T-helper 1 cell treated with Interleukin-12 subunit alpha and Interleukin-12 subunit beta and Interleukin-4 antibody, amounts not matched to agents 30 μg/mL and 1 μg/mL, for 36 hours (primary cell): ENCODE measurements around the gene OLA1.

Experiments
- H3K27ac Mint-ChIP-seq: one replicate; pipeline ENCODE4 v1.8.0; 2021; ENCODE audit warnings: mild to moderate bottlenecking, mixed read lengths
- H3K27me3 Mint-ChIP-seq: one replicate; pipeline ENCODE4 v1.8.0; 2021; ENCODE audit warnings: low read depth, mixed read lengths
- H3K36me3 Mint-ChIP-seq: one replicate; pipeline ENCODE4 v1.8.0; 2021; ENCODE audit warnings: low read depth, mixed read lengths
- H3K4me1 Mint-ChIP-seq: one replicate; pipeline ENCODE4 v1.8.0; 2021; ENCODE audit warnings: low read depth, mixed read lengths
- H3K4me3 Mint-ChIP-seq: one replicate; pipeline ENCODE4 v1.8.0; 2021; ENCODE audit warnings: mild to moderate bottlenecking, moderate library complexity, mixed read lengths
- H3K9me3 Mint-ChIP-seq: one replicate; pipeline ENCODE4 v1.8.0; 2021; ENCODE audit warnings: mixed read lengths

Gene OLA1

GRCh38 chr2:174210862-174211261, 37.5 kb downstream of the OLA1 start:
- Mint-ChIP-seq H3K36me3 (no peaks in the 10 kb centered on the region), H3K27me3 (no peaks in the 10 kb centered on the region), H3K4me3 (no peak overlapping the region), H3K27ac (no peak overlapping the region), H3K4me1 (no peaks in the 10 kb centered on the region), H3K9me3 (no peaks in the 10 kb centered on the region)

- no peaks in the 10 kb centered on the region for H3K27me3 Mint-ChIP-seq
- no peaks in the 10 kb centered on the region for H3K4me1 Mint-ChIP-seq
- H3K36me3 Mint-ChIP-seq, result no peaks in the 10 kb centered on the region
Observed at GRCh38 chr2:174209325-174209724, 39.0 kb downstream of the OLA1 start.

GRCh38 chr2:174208026-174208425, 40.3 kb downstream of the OLA1 start:
- Mint-ChIP-seq H3K9me3 (no peaks in the 10 kb centered on the region), H3K4me1 (no peaks in the 10 kb centered on the region), H3K27ac (no peak overlapping the region), H3K27me3 (no peaks in the 10 kb centered on the region), H3K4me3 (no peak overlapping the region), H3K36me3 (no peaks in the 10 kb centered on the region)

More at GRCh38 chr2:174209325-174209724, 39.0 kb downstream of the OLA1 start:
- no peak overlapping the region for H3K27ac Mint-ChIP-seq
- H3K9me3 Mint-ChIP-seq, result no peaks in the 10 kb centered on the region
- no peak overlapping the region for H3K4me3 Mint-ChIP-seq

- H3K4me1 Mint-ChIP-seq, result peaks cover 2% of the 10 kb centered on the region
- H3K4me3 Mint-ChIP-seq, result no peak overlapping the region
- H3K9me3 Mint-ChIP-seq, result no peaks in the 10 kb centered on the region
- H3K36me3 Mint-ChIP-seq, result no peaks in the 10 kb centered on the region
- no peaks in the 10 kb centered on the region for H3K27me3 Mint-ChIP-seq
- H3K27ac Mint-ChIP-seq, result no peak overlapping the region
Observed at GRCh38 chr2:174205562-174205961, 42.8 kb downstream of the OLA1 start.

- Mint-ChIP-seq H3K27me3 (no peaks in the 10 kb centered on the region), H3K4me3 (no peak overlapping the region), H3K27ac (no peak overlapping the region), H3K4me1 (peaks cover 2% of the 10 kb centered on the region), H3K9me3 (no peaks in the 10 kb centered on the region), H3K36me3 (no peaks in the 10 kb centered on the region)
Observed at GRCh38 chr2:174202188-174202587, 46.1 kb downstream of the OLA1 start.

- Mint-ChIP-seq H3K36me3 (no peaks in the 10 kb centered on the region), H3K4me3 (no peak overlapping the region), H3K27ac (no peak overlapping the region), H3K27me3 (no peaks in the 10 kb centered on the region), H3K9me3 (no peaks in the 10 kb centered on the region), H3K4me1 (peaks cover 2% of the 10 kb centered on the region)
Observed at GRCh38 chr2:174198846-174199564, 49.3 kb downstream of the OLA1 start.

GRCh38 chr2:174195253-174195652, 53.1 kb downstream of the OLA1 start:
- Mint-ChIP-seq H3K4me3 (no peak overlapping the region), H3K27me3 (no peaks in the 10 kb centered on the region), H3K36me3 (no peaks in the 10 kb centered on the region), H3K4me1 (no peaks in the 10 kb centered on the region), H3K27ac (no peak overlapping the region), H3K9me3 (no peaks in the 10 kb centered on the region)

- H3K4me3 Mint-ChIP-seq, result no peak overlapping the region
- no peaks in the 10 kb centered on the region for H3K36me3 Mint-ChIP-seq
- H3K9me3 Mint-ChIP-seq, result no peaks in the 10 kb centered on the region
- no peaks in the 10 kb centered on the region for H3K4me1 Mint-ChIP-seq
- H3K27me3 Mint-ChIP-seq, result no peaks in the 10 kb centered on the region
- no peak overlapping the region for H3K27ac Mint-ChIP-seq
Observed at GRCh38 chr2:174193737-174194136, 54.6 kb downstream of the OLA1 start.

- Mint-ChIP-seq H3K9me3 (no peaks in the 10 kb centered on the region), H3K27ac (no peak overlapping the region), H3K36me3 (no peaks in the 10 kb centered on the region), H3K4me3 (no peak overlapping the region), H3K4me1 (no peaks in the 10 kb centered on the region), H3K27me3 (no peaks in the 10 kb centered on the region)
Observed at GRCh38 chr2:174192664-174193063, 55.7 kb downstream of the OLA1 start.

GRCh38 chr2:174191342-174192074, 56.8 kb downstream of the OLA1 start:
- Mint-ChIP-seq H3K4me1 (no peaks in the 10 kb centered on the region), H3K36me3 (no peaks in the 10 kb centered on the region), H3K27ac (no peak overlapping the region), H3K27me3 (no peaks in the 10 kb centered on the region), H3K9me3 (no peaks in the 10 kb centered on the region), H3K4me3 (no peak overlapping the region)

GRCh38 chr2:174184915-174185314, 63.4 kb downstream of the OLA1 start:
- Mint-ChIP-seq H3K4me1 (peaks cover 5% of the 10 kb centered on the region), H3K4me3 (no peak overlapping the region), H3K27ac (no peak overlapping the region), H3K36me3 (no peaks in the 10 kb centered on the region), H3K27me3 (no peaks in the 10 kb centered on the region), H3K9me3 (no peaks in the 10 kb centered on the region)

GRCh38 chr2:174184504-174184903, 63.8 kb downstream of the OLA1 start:
- H3K4me3 Mint-ChIP-seq, result no peak overlapping the region
- no peaks in the 10 kb centered on the region for H3K9me3 Mint-ChIP-seq
- H3K36me3 Mint-ChIP-seq, result no peaks in the 10 kb centered on the region
- H3K27ac Mint-ChIP-seq, result no peak overlapping the region
- peaks cover 5% of the 10 kb centered on the region for H3K4me1 Mint-ChIP-seq
- H3K27me3 Mint-ChIP-seq, result no peaks in the 10 kb centered on the region

- no peak overlapping the region for H3K27ac Mint-ChIP-seq
- H3K36me3 Mint-ChIP-seq, result no peaks in the 10 kb centered on the region
- no peak overlapping the region for H3K4me3 Mint-ChIP-seq
- peaks cover 5% of the 10 kb centered on the region for H3K4me1 Mint-ChIP-seq
- no peaks in the 10 kb centered on the region for H3K9me3 Mint-ChIP-seq
- H3K27me3 Mint-ChIP-seq, result no peaks in the 10 kb centered on the region
Observed at GRCh38 chr2:174183076-174183475, 65.3 kb downstream of the OLA1 start.

GRCh38 chr2:174181368-174181767, 67.0 kb downstream of the OLA1 start:
- H3K27ac Mint-ChIP-seq, result no peak overlapping the region
- peaks cover 4% of the 10 kb centered on the region for H3K36me3 Mint-ChIP-seq
- H3K27me3 Mint-ChIP-seq, result no peaks in the 10 kb centered on the region
- no peak overlapping the region for H3K4me3 Mint-ChIP-seq
- H3K4me1 Mint-ChIP-seq, result peaks cover 5% of the 10 kb centered on the region
- H3K9me3 Mint-ChIP-seq, result no peaks in the 10 kb centered on the region

- Mint-ChIP-seq H3K9me3 (peaks cover 2% of the 10 kb centered on the region), H3K27ac (no peak overlapping the region), H3K36me3 (peaks cover 5% of the 10 kb centered on the region), H3K4me1 (peaks cover 5% of the 10 kb centered on the region), H3K27me3 (no peaks in the 10 kb centered on the region), H3K4me3 (no peak overlapping the region)
Observed at GRCh38 chr2:174180726-174181236, 67.6 kb downstream of the OLA1 start.
